IPS-NIHi7 (cell line): ENCODE results near the gene CTRB2.

Source experiments
- DNase-seq: peaks from one replicate; pipeline ENCODE4 v3.0.0; 2012; ENCODE audit warnings: mixed read lengths; ENCODE audit errors: extremely low spot score

The CTRB2 gene

DNA sequence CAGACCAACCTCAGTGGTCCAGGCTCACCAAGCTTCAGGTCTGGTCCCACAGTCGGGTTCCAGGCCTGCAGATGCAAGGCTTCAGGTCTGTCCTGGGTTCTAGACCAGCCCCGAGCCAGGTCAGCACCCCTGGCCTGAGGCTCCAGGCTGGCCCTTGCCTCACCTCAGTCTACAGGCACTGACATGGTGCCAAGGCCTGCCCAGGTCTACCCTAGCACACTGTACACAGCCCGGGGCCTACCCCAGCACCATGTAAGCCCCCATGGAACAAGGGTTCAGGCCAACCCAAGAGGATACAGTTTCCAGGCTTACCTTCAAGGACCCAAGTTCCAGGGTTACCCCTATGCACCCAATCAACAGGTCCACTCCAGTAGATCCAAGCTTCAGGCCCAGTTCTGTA is 31.9 kb downstream of the CTRB2 start:
- no peak for DNase-seq

DNA sequence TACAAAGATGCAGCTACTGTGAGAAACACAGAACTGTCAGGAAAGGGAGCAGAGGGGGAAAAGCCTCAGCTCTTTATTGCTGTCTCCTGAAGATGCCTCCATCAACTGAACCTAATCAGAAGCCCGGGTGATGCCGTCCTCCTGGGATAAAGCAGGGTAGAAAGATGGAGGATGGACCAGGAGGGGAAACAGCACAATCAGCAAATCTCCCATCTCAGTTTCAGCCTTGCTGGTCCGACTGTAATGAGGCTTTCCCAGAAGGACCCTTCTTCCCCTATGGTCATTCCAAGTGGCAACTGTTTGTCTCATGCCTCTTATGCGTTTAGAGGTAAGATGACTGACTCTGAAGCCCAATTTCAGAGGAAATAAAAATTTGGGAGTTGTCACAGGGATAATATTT is 34.4 kb downstream of the CTRB2 start:
- no peak for DNase-seq

DNA sequence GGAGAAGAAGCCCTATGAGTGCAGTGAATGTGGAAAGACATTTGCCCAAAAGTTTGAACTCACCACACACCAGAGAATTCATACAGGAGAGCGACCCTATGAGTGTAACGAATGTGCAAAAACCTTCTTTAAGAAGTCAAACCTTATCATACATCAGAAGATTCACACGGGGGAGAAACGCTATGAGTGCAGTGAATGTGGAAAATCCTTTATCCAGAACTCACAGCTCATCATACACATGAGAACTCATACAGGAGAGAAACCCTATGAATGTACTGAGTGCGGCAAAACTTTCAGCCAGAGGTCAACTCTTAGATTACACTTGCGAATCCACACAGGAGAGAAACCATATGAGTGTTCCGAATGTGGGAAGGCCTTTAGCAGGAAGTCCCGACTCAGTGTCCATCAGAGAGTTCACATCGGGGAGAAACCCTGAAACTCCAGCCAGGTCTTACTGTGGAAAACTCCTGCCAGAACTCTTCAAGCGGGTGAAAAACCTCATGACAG is 37.0 kb downstream of the CTRB2 start:
- no peak for DNase-seq

DNA sequence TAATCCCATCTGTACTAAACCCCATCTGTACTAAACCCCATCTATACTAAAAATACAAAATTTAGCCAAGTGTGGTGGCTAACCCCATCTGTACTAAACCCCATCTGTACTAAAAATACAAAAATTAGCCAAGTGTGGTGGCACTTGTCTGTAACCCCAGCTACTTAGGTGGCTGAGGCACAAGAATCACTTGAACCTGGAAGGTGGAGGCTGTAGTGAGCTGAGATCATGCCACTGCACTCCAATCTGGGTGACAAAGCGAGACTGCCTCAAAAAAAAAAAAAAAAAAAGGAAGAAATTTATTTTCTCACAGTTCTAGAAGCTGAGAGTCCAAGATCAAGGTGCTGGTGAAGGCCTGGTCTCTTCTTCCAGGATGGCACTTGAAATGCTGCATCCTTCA is 46.6 kb downstream of the CTRB2 start:
- no peak for DNase-seq
